WI38 (cell line): ENCODE measurements around the gene ADARB1.

ENCODE experiments used
- H3K4me3 ChIP-seq: 2 replicates; pipeline ENCODE4 v1.5.1; 2011; ENCODE audit warnings: low read depth, mild to moderate bottlenecking, control low read depth, low read length
- TF ChIP-seq, protein P1 (sequence below): IDR thresholded peaks from 2 replicates; pipeline ENCODE4 v1.5.1; 2012; ENCODE audit warnings: low read depth, mild to moderate bottlenecking, control low read depth, low read length

ADARB1 gene

DNA sequence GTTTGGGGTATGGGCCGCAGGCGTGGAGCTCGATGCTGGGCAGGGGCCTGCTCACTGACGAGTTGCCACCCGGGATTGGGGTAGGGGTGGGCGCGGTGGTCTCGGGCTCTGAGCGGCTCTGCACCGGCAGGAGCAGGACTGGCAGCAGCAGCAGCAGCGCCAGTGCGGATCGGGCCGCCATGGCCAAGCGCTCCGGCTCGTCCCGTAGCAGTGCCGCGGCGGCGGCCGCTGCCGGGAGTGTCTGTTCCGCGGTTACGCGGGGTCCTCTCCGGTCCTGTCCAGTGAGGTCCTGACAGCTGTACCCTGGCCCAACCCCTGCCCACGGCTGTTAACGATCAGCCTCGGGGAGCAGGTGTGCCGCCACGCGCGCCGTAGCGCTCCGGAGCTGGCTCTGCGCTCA, 26.5 kb downstream of the ADARB1 start:
- TF ChIP-seq, protein P1, sequence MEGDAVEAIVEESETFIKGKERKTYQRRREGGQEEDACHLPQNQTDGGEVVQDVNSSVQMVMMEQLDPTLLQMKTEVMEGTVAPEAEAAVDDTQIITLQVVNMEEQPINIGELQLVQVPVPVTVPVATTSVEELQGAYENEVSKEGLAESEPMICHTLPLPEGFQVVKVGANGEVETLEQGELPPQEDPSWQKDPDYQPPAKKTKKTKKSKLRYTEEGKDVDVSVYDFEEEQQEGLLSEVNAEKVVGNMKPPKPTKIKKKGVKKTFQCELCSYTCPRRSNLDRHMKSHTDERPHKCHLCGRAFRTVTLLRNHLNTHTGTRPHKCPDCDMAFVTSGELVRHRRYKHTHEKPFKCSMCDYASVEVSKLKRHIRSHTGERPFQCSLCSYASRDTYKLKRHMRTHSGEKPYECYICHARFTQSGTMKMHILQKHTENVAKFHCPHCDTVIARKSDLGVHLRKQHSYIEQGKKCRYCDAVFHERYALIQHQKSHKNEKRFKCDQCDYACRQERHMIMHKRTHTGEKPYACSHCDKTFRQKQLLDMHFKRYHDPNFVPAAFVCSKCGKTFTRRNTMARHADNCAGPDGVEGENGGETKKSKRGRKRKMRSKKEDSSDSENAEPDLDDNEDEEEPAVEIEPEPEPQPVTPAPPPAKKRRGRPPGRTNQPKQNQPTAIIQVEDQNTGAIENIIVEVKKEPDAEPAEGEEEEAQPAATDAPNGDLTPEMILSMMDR, result no peak
- H3K4me3 ChIP-seq, result no peak overlapping the region

DNA sequence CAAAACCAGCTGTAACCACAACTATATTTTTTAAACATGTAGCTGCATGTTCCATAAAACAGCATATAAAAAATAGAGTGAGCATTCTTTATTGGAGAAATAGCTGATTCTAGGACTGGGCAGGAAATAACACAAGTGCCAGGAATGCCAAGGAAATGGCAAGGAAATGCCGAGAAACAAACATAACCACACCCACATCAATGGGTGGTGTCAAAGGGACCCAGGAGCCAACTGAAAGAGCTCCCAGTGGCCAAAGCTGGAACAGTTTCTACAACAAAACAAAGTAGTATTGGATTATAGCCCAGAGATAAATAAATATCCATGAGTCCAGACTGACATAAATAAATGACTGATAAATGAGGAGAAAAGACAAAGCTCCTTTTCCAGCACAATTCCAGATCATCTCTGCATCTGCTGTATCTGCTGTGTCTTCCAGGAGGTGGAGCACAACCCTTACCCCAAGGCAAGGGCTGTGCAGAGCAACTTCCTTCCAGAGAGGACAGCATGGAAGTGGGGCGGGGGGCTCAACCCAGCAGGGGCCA, 28.1 kb downstream of the ADARB1 start:
- TF ChIP-seq, protein P1, result no peak; the same call in none of the 2 replicates
- no peak overlapping the region for H3K4me3 ChIP-seq

- TF ChIP-seq, protein P1, result no peak
- H3K4me3 ChIP-seq, result no peak overlapping the region
These were observed 29.7 kb downstream of the ADARB1 start for GRCh38 chr21:45103971-45104520.

DNA sequence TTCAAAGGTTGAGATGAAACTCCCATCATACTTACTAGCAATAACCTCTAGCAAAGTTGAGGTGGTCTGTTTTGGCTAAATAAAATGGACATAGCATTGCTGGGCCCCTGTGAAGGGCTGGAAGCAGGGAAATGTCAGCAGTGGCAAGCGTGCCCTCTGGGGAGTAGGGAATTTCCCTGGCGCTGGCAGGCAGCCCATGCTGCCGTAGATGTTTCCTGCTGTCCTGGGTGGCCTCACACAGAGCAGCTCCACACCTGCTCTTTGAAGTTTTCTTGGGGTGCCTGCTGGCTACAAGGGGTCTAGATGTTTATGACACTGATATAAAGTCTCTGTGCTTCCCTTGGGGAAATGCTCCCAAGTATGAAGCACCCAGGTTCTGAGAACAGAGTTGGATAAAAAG, 30.2 kb downstream of the ADARB1 start:
- no peak overlapping the region for H3K4me3 ChIP-seq
- TF ChIP-seq, protein P1, result no peak

DNA sequence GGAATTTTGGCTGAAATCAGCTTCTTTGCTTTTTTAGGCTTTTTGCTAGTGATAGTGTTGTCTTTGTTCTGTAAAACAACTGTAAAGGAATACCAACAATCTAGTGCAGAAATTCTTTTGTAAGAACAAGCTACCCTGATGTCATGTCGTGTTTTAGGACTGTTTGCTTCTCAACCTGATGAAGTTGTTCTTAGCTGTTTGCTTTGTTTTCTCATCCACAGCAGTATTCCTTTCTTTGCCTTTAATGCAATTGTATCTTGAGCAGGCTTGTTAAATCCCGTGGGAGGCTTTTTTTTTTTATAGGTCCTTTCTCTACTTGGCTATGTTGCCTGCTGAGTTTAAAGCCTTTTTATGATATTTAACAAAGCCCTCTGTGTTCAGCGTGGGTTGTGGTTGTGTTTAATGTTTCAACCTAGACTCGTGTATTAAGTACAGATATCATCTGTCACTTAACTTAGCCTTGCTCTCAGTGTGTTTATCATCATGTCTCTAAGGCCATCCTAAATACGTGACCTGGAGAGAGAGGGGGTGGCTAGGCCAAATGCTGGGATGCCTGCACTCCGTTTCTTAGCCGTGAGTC, 31.6 kb downstream of the ADARB1 start:
- H3K4me3 ChIP-seq, result no peak overlapping the region

DNA sequence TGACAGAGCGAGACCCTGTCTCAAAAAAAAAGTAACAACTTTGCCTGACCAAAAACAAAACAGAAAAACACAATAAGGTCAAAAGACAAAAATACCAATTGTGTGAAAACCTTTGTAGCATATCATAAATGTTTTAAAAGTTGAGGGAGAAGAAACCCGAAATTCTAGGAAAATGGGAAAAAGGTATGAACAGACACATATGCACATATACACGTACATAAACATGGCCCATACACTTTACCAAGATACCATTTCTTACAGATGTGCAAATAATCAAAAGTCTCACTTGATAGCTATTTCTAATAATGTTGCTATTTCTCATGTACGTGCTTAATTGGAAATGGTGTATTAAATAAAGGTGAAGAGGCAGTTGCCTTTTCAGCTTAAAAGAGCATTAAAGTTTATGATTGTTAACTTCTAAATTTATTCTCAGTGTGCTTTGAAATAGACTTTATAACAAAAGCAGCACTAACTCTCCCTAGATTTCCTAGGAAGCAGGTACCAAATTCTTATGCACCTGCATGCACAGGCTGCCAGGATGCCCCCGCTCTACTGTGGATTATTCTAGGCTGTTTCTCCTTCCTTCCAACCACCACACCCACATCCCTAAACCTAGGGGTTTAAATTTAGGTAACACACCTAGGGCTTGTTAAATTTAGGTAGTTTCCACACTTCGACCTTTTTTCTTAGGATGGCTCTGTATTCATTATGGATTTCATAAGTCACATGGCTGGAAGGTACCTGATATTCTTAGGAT, 33.8 kb downstream of the ADARB1 start:
- no peak overlapping the region for H3K4me3 ChIP-seq

More for the DNA sequence above, 31.6 kb downstream of the ADARB1 start:
- TF ChIP-seq, protein P1, result no peak

More for the DNA sequence above, 33.8 kb downstream of the ADARB1 start:
- TF ChIP-seq, protein P1, result no peak
